K562 (cell line): Measurements from ENCODE around the gene SGPL1. TPM values are rescaled to one million over a fixed set of nuclear protein-coding genes. Genes with fewer than 3 reads are reported as not detected.

Experiments used
- ATAC-seq: fragments of 200-7000 bp; cut with Tn5 transposase; 3 replicates; pipeline ENCODE4 v1.9.1; 2020; ENCODE audit warnings: moderate library complexity
- BruUV-seq: library from RNA; stranded (reverse); fragments of 400-500 nt; replicated peaks from 2 replicates; lab custom pipeline; 2021; lab: Mats Ljungman, UMichigan
- CTCF ChIA-PET: fragments of 300-600 bp; formaldehyde crosslinking; extraction: SDS; loops from one replicate; lab custom pipeline; 2021; ENCODE audit warnings: low intra/inter-chr PET ratio; lab: Yijun Ruan, JAX
- POLR2A ChIA-PET: fragments of 300-600, 350-650 bp; sonication (Branson Sonifier 250); formaldehyde crosslinking; extraction: SDS; loops from one replicate; lab custom pipeline; 2021; ENCODE audit warnings: antibody characterized with exemption, inconsistent platforms; lab: Yijun Ruan, JAX
- DNase-seq, 4 experiments: peaks; one replicate each; pipeline versions ENCODE4 v3.0.0 to v3.0.0-alpha.2; 2011 to 2018; ENCODE audit warnings: low spot score in 3 of 4, mixed read lengths in 3 of 4; ENCODE audit errors: extremely low read depth in 1 of 4
- FAIRE-seq: peaks from 2 replicates; lab custom pipeline; 2011; peaks lifted over from hg19 to GRCh38; lab: Jason Lieb, UNC
- H2AFZ ChIP-seq: 2 replicates; pipeline ENCODE4 v1.6.0; 2011; ENCODE audit warnings: low read depth, low read length, control low read depth, inconsistent platforms
- H3K27ac ChIP-seq: fragments of 200-600 bp; 3 replicates; pipeline ENCODE4 v1.8.0; 2011; ENCODE audit warnings: low read depth, mild to moderate bottlenecking, control low read depth, inconsistent platforms, low read length, moderate library complexity, mixed read lengths; ENCODE audit errors: extremely low read depth
- H3K27me3 ChIP-seq, 2 experiments: fragments of 300-600 bp in 1 of 2; 2 replicates in 1 of 2; 3 replicates in 1 of 2; pipeline versions ENCODE4 v1.6.0 to v1.8.0; 2011; ENCODE audit warnings: inconsistent platforms in 2 of 2, low read length in 2 of 2, mild to moderate bottlenecking in 1 of 2, mixed read lengths in 1 of 2, moderate library complexity in 1 of 2; ENCODE audit not compliant: control insufficient read depth in 2 of 2, insufficient read depth in 2 of 2
- H3K36me3 ChIP-seq: fragments of 300-600 bp; 3 replicates; pipeline ENCODE4 v1.8.0; 2011; ENCODE audit warnings: mild to moderate bottlenecking, low read length, inconsistent platforms; ENCODE audit not compliant: control insufficient read depth, insufficient read depth
- H3K4me1 ChIP-seq, 2 experiments: fragments of 200-600 bp in 1 of 2; replicated peaks in 1 of 2; 2 replicates in 1 of 2; 3 replicates in 1 of 2; pipeline versions ENCODE4 v1.5.1 to v1.8.0; 2011; ENCODE audit warnings: inconsistent platforms in 2 of 2, low read length in 2 of 2, mild to moderate bottlenecking in 1 of 2, mixed read lengths in 1 of 2, moderate library complexity in 1 of 2; ENCODE audit not compliant: control insufficient read depth in 2 of 2, insufficient read depth in 2 of 2
- H3K4me2 ChIP-seq: 2 replicates; pipeline ENCODE4 v1.6.1; 2011; ENCODE audit warnings: low read length, control low read depth, inconsistent platforms, mixed read lengths; ENCODE audit not compliant: insufficient read depth
- H3K4me3 ChIP-seq: fragments of 200-600 bp; sonication (generic), shearing (Covaris generic); 2 replicates; pipeline ENCODE4 v1.5.1; 2016; ENCODE audit warnings: control low read depth, inconsistent platforms
- H3K79me2 ChIP-seq: fragments of 200-600 bp; 3 replicates; pipeline ENCODE4 v1.8.0; 2011; ENCODE audit warnings: low read length, inconsistent platforms; ENCODE audit not compliant: control insufficient read depth, insufficient read depth
- H3K9ac ChIP-seq, 2 experiments: 2 replicates each; pipeline versions ENCODE4 v1.6.0 to v1.6.1; 2011; ENCODE audit warnings: low read depth in 2 of 2, low read length in 2 of 2, control low read depth in 1 of 2, inconsistent platforms in 1 of 2, mild to moderate bottlenecking in 1 of 2, mixed read lengths in 1 of 2; ENCODE audit not compliant: insufficient read depth in 1 of 2
- H3K9me1 ChIP-seq: one replicate; pipeline ENCODE4 v1.6.0; 2011; ENCODE audit warnings: inconsistent platforms, mild to moderate bottlenecking, low read length, moderate library complexity; ENCODE audit not compliant: control insufficient read depth, insufficient read depth
- H3K9me3 ChIP-seq: replicated peaks from 2 replicates; pipeline ENCODE4 v1.5.1; 2011; ENCODE audit warnings: low read depth, low read length, inconsistent platforms; ENCODE audit not compliant: control insufficient read depth, insufficient read depth
- H4K20me1 ChIP-seq: replicated peaks from 2 replicates; pipeline ENCODE4 v1.6.1; 2011; ENCODE audit warnings: low read length, inconsistent platforms, mixed read lengths; ENCODE audit not compliant: control insufficient read depth, insufficient read depth
- AFF1 ChIP-seq, 2 experiments: fragments of 450-650 bp; IDR thresholded peaks; 2 replicates each; pipeline ENCODE4 v1.6.1; 2018; ENCODE audit warnings: mild to moderate bottlenecking in 2 of 2, low read depth in 1 of 2; ENCODE audit not compliant: partially characterized antibody in 2 of 2
- BHLHE40 ChIP-seq: IDR thresholded peaks from 2 replicates; pipeline ENCODE4 v1.6.1; 2011; ENCODE audit warnings: low read length, improper control_type of control experiment
- MBD2 ChIP-seq: sonication (generic); IDR thresholded peaks from 2 replicates; pipeline ENCODE4 v1.6.1; 2016; ENCODE audit warnings: low read depth, borderline replicate concordance
- ZNF217 ChIP-seq: sonication (generic); formaldehyde crosslinking; IDR thresholded peaks from 2 replicates; pipeline ENCODE4 v1.8.0; 2022; ENCODE audit warnings: mild to moderate bottlenecking, missing genetic modification reagents
- WGBS: fragments of 100-300 bp; shearing (Covaris generic); methylation state at CpG from one replicate; pipeline ENCODE4 v1.1.6; 2016; ENCODE audit warnings: low coverage, mixed read lengths; ENCODE audit not compliant: insufficient coverage; ENCODE audit errors: missing lambda C conversion rate; 5-methylcytosine and 5-hydroxymethylcytosine counted together
- in situ Hi-C: fragments of 300-500 bp; cut with MboI; formaldehyde crosslinking; loops from 4 replicates; pipeline ENCODE4 v1.15.0; 2018; ENCODE audit warnings: inconsistent platforms, mixed read lengths
- intact Hi-C: fragments of 100-400 bp; cut with micrococcal nuclease; formaldehyde crosslinking; loops from 2 replicates; pipeline ENCODE4 v1.14.2; 2022
- polyA plus RNA-seq, 8 experiments: library from polyadenylated mRNA; depleted of rRNA in 4 of 8; stranded (reverse) in 5 of 8; unstranded in 3 of 8; fragments of >200 nt; fragmentation: Nextera tagmentation in 2 of 8; fragmentation: Illumina TruSeq in 1 of 8; extraction: Ambion mirVana in 2 of 8; extraction: Trizol in 1 of 8; gene quantifications; 2 replicates each; pipeline versions ENCODE4 v1.2.1 to v1.2.3, GENCODE V29; 2011 to 2014; ENCODE audit warnings: inconsistent platforms in 1 of 8, missing spikeins in 1 of 8
- total RNA-seq, 7 experiments: library from RNA; depleted of rRNA in 6 of 7; stranded (reverse); fragments of >200 nt in 6 of 7; fragmentation: Illumina TruSeq in 2 of 7; extraction: Trizol in 2 of 7; gene quantifications; 2 replicates each; pipeline versions ENCODE4 v1.2.1 to v1.2.3, GENCODE V29; 2011 to 2021; ENCODE audit warnings: low replicate concordance in 1 of 7
- TF ChIP-seq, protein P1 (sequence below): sonication (generic); formaldehyde crosslinking; IDR thresholded peaks from 2 replicates; pipeline ENCODE4 v1.8.0; 2023; ENCODE audit warnings: missing genetic modification reagents, mild to moderate bottlenecking, borderline replicate concordance
- TF ChIP-seq, protein P2 (sequence below): sonication (generic); formaldehyde crosslinking; IDR thresholded peaks from 2 replicates; pipeline ENCODE4 v1.4.0; 2020; ENCODE audit warnings: mild to moderate bottlenecking, missing genetic modification reagents

SGPL1 gene
- total and polyA plus RNA-seq, 9 of the 15 experiments (the other 6 are each of a cell fraction or from before 2014, with no cell fraction given) = 6.0 to 18.0 (median 8.7) TPM

- TF ChIP-seq, protein P1, sequence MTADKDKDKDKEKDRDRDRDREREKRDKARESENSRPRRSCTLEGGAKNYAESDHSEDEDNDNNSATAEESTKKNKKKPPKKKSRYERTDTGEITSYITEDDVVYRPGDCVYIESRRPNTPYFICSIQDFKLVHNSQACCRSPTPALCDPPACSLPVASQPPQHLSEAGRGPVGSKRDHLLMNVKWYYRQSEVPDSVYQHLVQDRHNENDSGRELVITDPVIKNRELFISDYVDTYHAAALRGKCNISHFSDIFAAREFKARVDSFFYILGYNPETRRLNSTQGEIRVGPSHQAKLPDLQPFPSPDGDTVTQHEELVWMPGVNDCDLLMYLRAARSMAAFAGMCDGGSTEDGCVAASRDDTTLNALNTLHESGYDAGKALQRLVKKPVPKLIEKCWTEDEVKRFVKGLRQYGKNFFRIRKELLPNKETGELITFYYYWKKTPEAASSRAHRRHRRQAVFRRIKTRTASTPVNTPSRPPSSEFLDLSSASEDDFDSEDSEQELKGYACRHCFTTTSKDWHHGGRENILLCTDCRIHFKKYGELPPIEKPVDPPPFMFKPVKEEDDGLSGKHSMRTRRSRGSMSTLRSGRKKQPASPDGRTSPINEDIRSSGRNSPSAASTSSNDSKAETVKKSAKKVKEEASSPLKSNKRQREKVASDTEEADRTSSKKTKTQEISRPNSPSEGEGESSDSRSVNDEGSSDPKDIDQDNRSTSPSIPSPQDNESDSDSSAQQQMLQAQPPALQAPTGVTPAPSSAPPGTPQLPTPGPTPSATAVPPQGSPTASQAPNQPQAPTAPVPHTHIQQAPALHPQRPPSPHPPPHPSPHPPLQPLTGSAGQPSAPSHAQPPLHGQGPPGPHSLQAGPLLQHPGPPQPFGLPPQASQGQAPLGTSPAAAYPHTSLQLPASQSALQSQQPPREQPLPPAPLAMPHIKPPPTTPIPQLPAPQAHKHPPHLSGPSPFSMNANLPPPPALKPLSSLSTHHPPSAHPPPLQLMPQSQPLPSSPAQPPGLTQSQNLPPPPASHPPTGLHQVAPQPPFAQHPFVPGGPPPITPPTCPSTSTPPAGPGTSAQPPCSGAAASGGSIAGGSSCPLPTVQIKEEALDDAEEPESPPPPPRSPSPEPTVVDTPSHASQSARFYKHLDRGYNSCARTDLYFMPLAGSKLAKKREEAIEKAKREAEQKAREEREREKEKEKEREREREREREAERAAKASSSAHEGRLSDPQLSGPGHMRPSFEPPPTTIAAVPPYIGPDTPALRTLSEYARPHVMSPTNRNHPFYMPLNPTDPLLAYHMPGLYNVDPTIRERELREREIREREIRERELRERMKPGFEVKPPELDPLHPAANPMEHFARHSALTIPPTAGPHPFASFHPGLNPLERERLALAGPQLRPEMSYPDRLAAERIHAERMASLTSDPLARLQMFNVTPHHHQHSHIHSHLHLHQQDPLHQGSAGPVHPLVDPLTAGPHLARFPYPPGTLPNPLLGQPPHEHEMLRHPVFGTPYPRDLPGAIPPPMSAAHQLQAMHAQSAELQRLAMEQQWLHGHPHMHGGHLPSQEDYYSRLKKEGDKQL = no peak
These were observed 35.0 kb upstream of the SGPL1 start (continued) for GRCh38 chr10:70780772-70781171.

- no peaks in the 10 kb centered on the region for H3K79me2 ChIP-seq
- BruUV-seq = no TSS peak
- FAIRE-seq = no peak
- peaks cover 11 to 14% of the 10 kb centered on the region in 2 experiments; a peak in 4 of 5 replicates for H3K4me1 ChIP-seq
- CTCF ChIA-PET = no interaction called here
- H3K9me1 ChIP-seq = no peaks in the 10 kb centered on the region
- POLR2A ChIA-PET = interaction anchor here (0.6 to 1.1 kb wide), 3 partner anchors 9 to 1486 kb away, joined by 3 to 5 read pairs (median 3); no protein-coding TSS in a partner anchor
- H3K36me3 ChIP-seq = no peaks in the 10 kb centered on the region
- no peak overlapping the region for H3K27ac ChIP-seq
- no peak for ATAC-seq
- peaks cover 7 to 8% of the 10 kb centered on the region in 2 experiments; a peak in 4 of 5 replicates for H3K27me3 ChIP-seq
- no peaks in the 10 kb centered on the region for H4K20me1 ChIP-seq
- H2AFZ ChIP-seq = no peak overlapping the region
- H3K4me2 ChIP-seq = no peak overlapping the region
- no peak for DNase-seq
- H3K9me3 ChIP-seq = no peaks in the 10 kb centered on the region
- H3K9ac ChIP-seq = peak overlapping the region in 1 of 2 experiments; percentile 14; a peak in 1 of 4 replicates
- in situ Hi-C loops = no loop called here
- no peak overlapping the region for H3K4me3 ChIP-seq
- WGBS = 37% methylated on average over 8 of the region's 8 CpGs
- intact Hi-C loops = no loop called here
- no peak for TF ChIP-seq ZNF217 (CRISPR knock-in tag)
- TF ChIP-seq AFF1 (IDR thresholded peaks at IDR 0.05; ENCODE audit: low read depth in 1 of 2, partially characterized antibody in 2 of 2) = no peak
- TF ChIP-seq, protein P2, sequence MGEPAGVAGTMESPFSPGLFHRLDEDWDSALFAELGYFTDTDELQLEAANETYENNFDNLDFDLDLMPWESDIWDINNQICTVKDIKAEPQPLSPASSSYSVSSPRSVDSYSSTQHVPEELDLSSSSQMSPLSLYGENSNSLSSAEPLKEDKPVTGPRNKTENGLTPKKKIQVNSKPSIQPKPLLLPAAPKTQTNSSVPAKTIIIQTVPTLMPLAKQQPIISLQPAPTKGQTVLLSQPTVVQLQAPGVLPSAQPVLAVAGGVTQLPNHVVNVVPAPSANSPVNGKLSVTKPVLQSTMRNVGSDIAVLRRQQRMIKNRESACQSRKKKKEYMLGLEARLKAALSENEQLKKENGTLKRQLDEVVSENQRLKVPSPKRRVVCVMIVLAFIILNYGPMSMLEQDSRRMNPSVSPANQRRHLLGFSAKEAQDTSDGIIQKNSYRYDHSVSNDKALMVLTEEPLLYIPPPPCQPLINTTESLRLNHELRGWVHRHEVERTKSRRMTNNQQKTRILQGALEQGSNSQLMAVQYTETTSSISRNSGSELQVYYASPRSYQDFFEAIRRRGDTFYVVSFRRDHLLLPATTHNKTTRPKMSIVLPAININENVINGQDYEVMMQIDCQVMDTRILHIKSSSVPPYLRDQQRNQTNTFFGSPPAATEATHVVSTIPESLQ (CRISPR knock-in tag) = no peak
- no peak for TF ChIP-seq MBD2
- 0 out of 2 replicates have a peak, but pooled peaks have one; percentile 33 for TF ChIP-seq BHLHE40
These were observed 34.2 kb upstream of the SGPL1 start for GRCh38 chr10:70781461-70782051.
